HepG2 (cell line): Measurements from ENCODE around the gene ADAMTS13. TPM values are rescaled to one million over a fixed set of nuclear protein-coding genes. Genes with fewer than 3 reads are reported as not detected.

ENCODE experiments used
- CBX1 ChIP-seq: IDR thresholded peaks from one replicate; pipeline ENCODE4 v1.6.1; 2016; ENCODE audit warnings: antibody characterized with exemption, low read depth
- EZH2 ChIP-seq: conservative IDR thresholded peaks from 2 replicates; pipeline ENCODE4 v1.6.1; 2012; ENCODE audit warnings: mild to moderate bottlenecking, low read depth, low read length, moderate library complexity
- LCORL ChIP-seq, 2 experiments: fragments of 450-650 bp in 1 of 2; sonication (generic) in 1 of 2; formaldehyde crosslinking in 1 of 2; IDR thresholded peaks; 2 replicates each; pipeline versions ENCODE4 v1.5.0 to v1.6.1; 2017 to 2020; ENCODE audit warnings: antibody characterized with exemption in 1 of 2, missing genetic modification reagents in 1 of 2
- NR2C2 ChIP-seq: sonication (generic); formaldehyde crosslinking; IDR thresholded peaks from 2 replicates; pipeline ENCODE4 v1.4.0; 2020; ENCODE audit warnings: missing genetic modification reagents, mild to moderate bottlenecking, moderate library complexity, borderline replicate concordance
- TBX2 ChIP-seq: sonication (generic); formaldehyde crosslinking; IDR thresholded peaks from 2 replicates; pipeline ENCODE4 v1.5.0; 2020; ENCODE audit warnings: missing genetic modification reagents, mild to moderate bottlenecking, borderline replicate concordance
- ZBTB38 ChIP-seq: sonication (generic); formaldehyde crosslinking; IDR thresholded peaks from 2 replicates; pipeline ENCODE4 v1.5.1; 2020; ENCODE audit warnings: mild to moderate bottlenecking, missing genetic modification reagents
- ZNF598 ChIP-seq: sonication (generic); formaldehyde crosslinking; IDR thresholded peaks from 2 replicates; pipeline ENCODE4 v1.5.1; 2020; ENCODE audit warnings: mild to moderate bottlenecking, missing genetic modification reagents, borderline replicate concordance
- polyA plus RNA-seq, 8 experiments: library from polyadenylated mRNA; depleted of rRNA in 3 of 8; stranded (reverse) in 7 of 8; unstranded in 1 of 8; fragments of >200 nt; fragmentation: Illumina TruSeq in 4 of 8; extraction: Trizol in 4 of 8; gene quantifications; 2 replicates each; pipeline versions ENCODE4 v1.2.1 to v1.2.3, GENCODE V29; 2011 to 2016; ENCODE audit warnings: low read depth in 4 of 8, missing spikeins in 1 of 8, mixed read lengths in 1 of 8; ENCODE audit not compliant: insufficient read depth in 1 of 8
- total RNA-seq, 5 experiments: library from RNA; depleted of rRNA; stranded (reverse); fragments of >200 nt; fragmentation: Illumina TruSeq; extraction: Trizol; gene quantifications; 2 replicates each; pipeline ENCODE4 v1.2.3, GENCODE V29; 2016; ENCODE audit warnings: low read depth in 1 of 5
- TF ChIP-seq, protein P1 (sequence below): sonication (generic); formaldehyde crosslinking; IDR thresholded peaks from 2 replicates; pipeline ENCODE4 v1.4.0; 2020; ENCODE audit warnings: mild to moderate bottlenecking, missing genetic modification reagents, borderline replicate concordance
- TF ChIP-seq, protein P2 (sequence below): sonication (generic); formaldehyde crosslinking; IDR thresholded peaks from 2 replicates; pipeline ENCODE4 v1.9.0; 2021; ENCODE audit warnings: missing genetic modification reagents, mild to moderate bottlenecking, borderline replicate concordance
- TF ChIP-seq, protein P3 (sequence below): sonication (generic); formaldehyde crosslinking; IDR thresholded peaks from 2 replicates; pipeline ENCODE4 v1.5.1; 2020; ENCODE audit warnings: missing genetic modification reagents, mild to moderate bottlenecking, borderline replicate concordance
- TF ChIP-seq, protein P4 (sequence below), 2 experiments: sonication (generic) in 1 of 2; formaldehyde crosslinking in 1 of 2; IDR thresholded peaks; 2 replicates each; pipeline versions ENCODE4 v1.4.0 to v1.6.1; 2018 to 2020; ENCODE audit warnings: missing genetic modification reagents in 2 of 2, borderline replicate concordance in 1 of 2, low read depth in 1 of 2, mild to moderate bottlenecking in 1 of 2, missing biosample characterization in 1 of 2
- TF ChIP-seq, protein P5 (sequence below): fragments of 450-650 bp; IDR thresholded peaks from 2 replicates; pipeline ENCODE4 v1.6.1; 2017
- TF ChIP-seq, protein P6 (sequence below): IDR thresholded peaks from 2 replicates; pipeline ENCODE4 v1.6.1; 2016; ENCODE audit warnings: low read depth

ADAMTS13 gene
- total and polyA plus RNA-seq, 2 of the 13 experiments (the other 11 are each of a cell fraction or from before 2014, with no cell fraction given) = 0.91 to 4.5 TPM

DNA sequence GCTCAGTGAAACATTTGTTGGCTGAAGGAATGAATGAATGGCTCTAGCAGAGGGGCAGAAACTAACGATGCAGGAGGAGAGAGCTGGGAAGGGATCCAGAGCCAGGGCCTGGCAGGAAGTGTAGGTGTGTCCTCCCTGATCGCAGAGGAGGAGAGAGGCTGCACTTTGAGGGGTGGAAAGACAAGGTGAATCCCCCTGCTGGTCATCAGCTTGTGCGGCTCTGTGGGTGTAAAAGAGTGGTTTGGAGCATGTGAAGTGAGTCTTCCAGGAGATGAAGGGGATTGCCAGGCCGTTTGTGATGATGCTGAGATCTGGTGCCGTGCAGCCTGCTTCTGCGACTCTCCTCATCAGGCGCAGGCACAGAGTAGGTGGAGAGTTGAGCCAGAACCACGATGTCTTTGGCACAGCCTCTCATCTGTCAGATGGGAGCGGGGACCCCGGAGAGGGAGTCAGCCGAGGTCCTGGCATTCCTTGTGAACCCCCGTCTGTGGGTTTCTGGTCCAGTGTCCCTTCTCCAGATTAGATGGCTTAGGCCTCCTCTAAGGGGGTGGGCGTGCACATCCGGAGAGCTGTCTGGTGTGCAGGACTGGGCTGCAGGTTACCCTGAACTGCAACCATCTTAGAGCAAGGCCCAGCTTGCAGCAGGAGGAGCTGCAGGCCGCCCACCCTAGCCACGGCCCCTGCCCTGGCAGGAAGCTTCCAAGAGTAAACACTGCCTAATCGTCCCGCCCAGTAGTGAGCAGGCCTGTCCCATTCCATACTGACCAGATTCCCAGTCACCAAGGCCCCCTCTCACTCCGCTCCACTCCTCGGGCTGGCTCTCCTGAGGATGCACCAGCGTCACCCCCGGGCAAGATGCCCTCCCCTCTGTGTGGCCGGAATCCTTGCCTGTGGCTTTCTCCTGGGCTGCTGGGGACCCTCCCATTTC, at the start of gene ADAMTS13 (continued):
- TF ChIP-seq, protein P1, sequence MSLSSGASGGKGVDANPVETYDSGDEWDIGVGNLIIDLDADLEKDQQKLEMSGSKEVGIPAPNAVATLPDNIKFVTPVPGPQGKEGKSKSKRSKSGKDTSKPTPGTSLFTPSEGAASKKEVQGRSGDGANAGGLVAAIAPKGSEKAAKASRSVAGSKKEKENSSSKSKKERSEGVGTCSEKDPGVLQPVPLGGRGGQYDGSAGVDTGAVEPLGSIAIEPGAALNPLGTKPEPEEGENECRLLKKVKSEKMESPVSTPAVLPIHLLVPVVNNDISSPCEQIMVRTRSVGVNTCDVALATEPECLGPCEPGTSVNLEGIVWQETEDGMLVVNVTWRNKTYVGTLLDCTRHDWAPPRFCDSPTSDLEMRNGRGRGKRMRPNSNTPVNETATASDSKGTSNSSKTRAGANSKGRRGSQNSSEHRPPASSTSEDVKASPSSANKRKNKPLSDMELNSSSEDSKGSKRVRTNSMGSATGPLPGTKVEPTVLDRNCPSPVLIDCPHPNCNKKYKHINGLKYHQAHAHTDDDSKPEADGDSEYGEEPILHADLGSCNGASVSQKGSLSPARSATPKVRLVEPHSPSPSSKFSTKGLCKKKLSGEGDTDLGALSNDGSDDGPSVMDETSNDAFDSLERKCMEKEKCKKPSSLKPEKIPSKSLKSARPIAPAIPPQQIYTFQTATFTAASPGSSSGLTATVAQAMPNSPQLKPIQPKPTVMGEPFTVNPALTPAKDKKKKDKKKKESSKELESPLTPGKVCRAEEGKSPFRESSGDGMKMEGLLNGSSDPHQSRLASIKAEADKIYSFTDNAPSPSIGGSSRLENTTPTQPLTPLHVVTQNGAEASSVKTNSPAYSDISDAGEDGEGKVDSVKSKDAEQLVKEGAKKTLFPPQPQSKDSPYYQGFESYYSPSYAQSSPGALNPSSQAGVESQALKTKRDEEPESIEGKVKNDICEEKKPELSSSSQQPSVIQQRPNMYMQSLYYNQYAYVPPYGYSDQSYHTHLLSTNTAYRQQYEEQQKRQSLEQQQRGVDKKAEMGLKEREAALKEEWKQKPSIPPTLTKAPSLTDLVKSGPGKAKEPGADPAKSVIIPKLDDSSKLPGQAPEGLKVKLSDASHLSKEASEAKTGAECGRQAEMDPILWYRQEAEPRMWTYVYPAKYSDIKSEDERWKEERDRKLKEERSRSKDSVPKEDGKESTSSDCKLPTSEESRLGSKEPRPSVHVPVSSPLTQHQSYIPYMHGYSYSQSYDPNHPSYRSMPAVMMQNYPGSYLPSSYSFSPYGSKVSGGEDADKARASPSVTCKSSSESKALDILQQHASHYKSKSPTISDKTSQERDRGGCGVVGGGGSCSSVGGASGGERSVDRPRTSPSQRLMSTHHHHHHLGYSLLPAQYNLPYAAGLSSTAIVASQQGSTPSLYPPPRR = peak; percentile 37; the same call in 1 of the 2 replicates
- no peak for TF ChIP-seq ZNF598 (CRISPR knock-in tag)
- TF ChIP-seq, protein P2, sequence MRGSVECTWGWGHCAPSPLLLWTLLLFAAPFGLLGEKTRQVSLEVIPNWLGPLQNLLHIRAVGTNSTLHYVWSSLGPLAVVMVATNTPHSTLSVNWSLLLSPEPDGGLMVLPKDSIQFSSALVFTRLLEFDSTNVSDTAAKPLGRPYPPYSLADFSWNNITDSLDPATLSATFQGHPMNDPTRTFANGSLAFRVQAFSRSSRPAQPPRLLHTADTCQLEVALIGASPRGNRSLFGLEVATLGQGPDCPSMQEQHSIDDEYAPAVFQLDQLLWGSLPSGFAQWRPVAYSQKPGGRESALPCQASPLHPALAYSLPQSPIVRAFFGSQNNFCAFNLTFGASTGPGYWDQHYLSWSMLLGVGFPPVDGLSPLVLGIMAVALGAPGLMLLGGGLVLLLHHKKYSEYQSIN = no peak
- TF ChIP-seq, protein P3, sequence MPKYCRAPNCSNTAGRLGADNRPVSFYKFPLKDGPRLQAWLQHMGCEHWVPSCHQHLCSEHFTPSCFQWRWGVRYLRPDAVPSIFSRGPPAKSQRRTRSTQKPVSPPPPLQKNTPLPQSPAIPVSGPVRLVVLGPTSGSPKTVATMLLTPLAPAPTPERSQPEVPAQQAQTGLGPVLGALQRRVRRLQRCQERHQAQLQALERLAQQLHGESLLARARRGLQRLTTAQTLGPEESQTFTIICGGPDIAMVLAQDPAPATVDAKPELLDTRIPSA (CRISPR knock-in tag) = no peak
- TF ChIP-seq ZBTB38 (CRISPR knock-in tag) = 0 out of 2 replicates have a peak, but pooled peaks have one; percentile 4
- TF ChIP-seq, protein P4, sequence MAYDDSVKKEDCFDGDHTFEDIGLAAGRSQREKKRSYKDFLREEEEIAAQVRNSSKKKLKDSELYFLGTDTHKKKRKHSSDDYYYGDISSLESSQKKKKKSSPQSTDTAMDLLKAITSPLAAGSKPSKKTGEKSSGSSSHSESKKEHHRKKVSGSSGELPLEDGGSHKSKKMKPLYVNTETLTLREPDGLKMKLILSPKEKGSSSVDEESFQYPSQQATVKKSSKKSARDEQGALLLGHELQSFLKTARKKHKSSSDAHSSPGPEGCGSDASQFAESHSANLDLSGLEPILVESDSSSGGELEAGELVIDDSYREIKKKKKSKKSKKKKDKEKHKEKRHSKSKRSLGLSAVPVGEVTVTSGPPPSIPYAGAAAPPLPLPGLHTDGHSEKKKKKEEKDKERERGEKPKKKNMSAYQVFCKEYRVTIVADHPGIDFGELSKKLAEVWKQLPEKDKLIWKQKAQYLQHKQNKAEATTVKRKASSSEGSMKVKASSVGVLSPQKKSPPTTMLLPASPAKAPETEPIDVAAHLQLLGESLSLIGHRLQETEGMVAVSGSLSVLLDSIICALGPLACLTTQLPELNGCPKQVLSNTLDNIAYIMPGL (CRISPR knock-in tag; IDR thresholded peaks at IDR 0.05; ENCODE audit: borderline replicate concordance in 1 of 2, low read depth in 1 of 2) = 0 out of 4 replicates have a peak, but pooled peaks of 1 of the 2 experiments have one; percentile 20
- TF ChIP-seq TBX2 (CRISPR knock-in tag) = no peak
- TF ChIP-seq, protein P5, sequence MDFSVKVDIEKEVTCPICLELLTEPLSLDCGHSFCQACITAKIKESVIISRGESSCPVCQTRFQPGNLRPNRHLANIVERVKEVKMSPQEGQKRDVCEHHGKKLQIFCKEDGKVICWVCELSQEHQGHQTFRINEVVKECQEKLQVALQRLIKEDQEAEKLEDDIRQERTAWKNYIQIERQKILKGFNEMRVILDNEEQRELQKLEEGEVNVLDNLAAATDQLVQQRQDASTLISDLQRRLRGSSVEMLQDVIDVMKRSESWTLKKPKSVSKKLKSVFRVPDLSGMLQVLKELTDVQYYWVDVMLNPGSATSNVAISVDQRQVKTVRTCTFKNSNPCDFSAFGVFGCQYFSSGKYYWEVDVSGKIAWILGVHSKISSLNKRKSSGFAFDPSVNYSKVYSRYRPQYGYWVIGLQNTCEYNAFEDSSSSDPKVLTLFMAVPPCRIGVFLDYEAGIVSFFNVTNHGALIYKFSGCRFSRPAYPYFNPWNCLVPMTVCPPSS = no peak
- TF ChIP-seq LCORL (IDR thresholded peaks at IDR 0.05) = no peak
- TF ChIP-seq LCORL (CRISPR knock-in tag; IDR thresholded peaks at IDR 0.05) = peak; percentile 51; the same call in 1 of the 2 replicates
- TF ChIP-seq, protein P6, sequence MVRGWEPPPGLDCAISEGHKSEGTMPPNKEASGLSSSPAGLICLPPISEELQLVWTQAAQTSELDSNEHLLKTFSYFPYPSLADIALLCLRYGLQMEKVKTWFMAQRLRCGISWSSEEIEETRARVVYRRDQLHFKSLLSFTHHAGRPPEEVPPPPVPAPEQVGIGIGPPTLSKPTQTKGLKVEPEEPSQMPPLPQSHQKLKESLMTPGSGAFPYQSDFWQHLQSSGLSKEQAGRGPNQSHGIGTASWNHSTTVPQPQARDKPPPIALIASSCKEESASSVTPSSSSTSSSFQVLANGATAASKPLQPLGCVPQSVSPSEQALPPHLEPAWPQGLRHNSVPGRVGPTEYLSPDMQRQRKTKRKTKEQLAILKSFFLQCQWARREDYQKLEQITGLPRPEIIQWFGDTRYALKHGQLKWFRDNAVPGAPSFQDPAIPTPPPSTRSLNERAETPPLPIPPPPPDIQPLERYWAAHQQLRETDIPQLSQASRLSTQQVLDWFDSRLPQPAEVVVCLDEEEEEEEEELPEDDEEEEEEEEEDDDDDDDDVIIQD (CRISPR knock-in tag) = no peak
- TF ChIP-seq CBX1 = no peak
- TF ChIP-seq EZH2 = no peak
- no peak for TF ChIP-seq NR2C2 (CRISPR knock-in tag)
